ENCODE results near the gene SCARF2.

DNA sequence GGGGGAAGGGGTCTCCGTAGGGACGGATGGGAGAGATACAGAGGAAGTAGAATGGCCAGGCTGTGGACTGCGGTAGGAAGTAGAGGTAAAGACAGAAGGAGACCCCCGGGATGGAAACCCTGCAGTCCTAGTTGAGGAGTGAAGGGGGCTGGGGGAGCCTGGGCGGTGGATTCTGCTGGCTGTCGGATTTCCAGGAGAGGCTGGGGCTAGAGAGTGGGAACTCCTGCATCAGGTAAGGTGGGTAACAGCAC lies 727 bp upstream of the SCARF2 start:
- TF ChIP-seq, protein P1, sequence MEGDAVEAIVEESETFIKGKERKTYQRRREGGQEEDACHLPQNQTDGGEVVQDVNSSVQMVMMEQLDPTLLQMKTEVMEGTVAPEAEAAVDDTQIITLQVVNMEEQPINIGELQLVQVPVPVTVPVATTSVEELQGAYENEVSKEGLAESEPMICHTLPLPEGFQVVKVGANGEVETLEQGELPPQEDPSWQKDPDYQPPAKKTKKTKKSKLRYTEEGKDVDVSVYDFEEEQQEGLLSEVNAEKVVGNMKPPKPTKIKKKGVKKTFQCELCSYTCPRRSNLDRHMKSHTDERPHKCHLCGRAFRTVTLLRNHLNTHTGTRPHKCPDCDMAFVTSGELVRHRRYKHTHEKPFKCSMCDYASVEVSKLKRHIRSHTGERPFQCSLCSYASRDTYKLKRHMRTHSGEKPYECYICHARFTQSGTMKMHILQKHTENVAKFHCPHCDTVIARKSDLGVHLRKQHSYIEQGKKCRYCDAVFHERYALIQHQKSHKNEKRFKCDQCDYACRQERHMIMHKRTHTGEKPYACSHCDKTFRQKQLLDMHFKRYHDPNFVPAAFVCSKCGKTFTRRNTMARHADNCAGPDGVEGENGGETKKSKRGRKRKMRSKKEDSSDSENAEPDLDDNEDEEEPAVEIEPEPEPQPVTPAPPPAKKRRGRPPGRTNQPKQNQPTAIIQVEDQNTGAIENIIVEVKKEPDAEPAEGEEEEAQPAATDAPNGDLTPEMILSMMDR (conservative IDR thresholded peaks at IDR 0.05) = no peak
- TF ChIP-seq ZFX (IDR thresholded peaks at IDR 0.05) = no peak

Measured in C4-2B (cell line).